Activated CD8-positive, alpha-beta memory T cell treated with anti-CD3 and anti-CD28 coated beads, Interleukin-2, amount 10 ng/mL, durations not matched to agents 7 days and 5 days (primary cell): ENCODE measurements around the gene SFT2D3. TPM values are rescaled to one million over a fixed set of nuclear protein-coding genes. Genes with fewer than 3 reads are reported as not detected.

Source experiments
- ATAC-seq: fragments of 150-1000 bp; cut with Tn5 transposase; one replicate; pipeline ENCODE4 v1.10.0; 2021; ENCODE audit warnings: moderate library complexity
- CTCF ChIA-PET: fragments of 350-600 bp; sonication (Branson Sonifier 250); formaldehyde crosslinking; loops from one replicate; lab custom pipeline; 2021; ENCODE audit warnings: antibody characterized with exemption; lab: Charles Lee
- DNase-seq: peaks from one replicate; pipeline ENCODE4 v3.0.0-alpha.2; 2020
- H3K27ac Mint-ChIP-seq: one replicate; pipeline ENCODE4 v1.8.0; 2021; ENCODE audit warnings: mild to moderate bottlenecking, mixed read lengths
- H3K27me3 Mint-ChIP-seq: one replicate; pipeline ENCODE4 v1.8.0; 2021; ENCODE audit warnings: mixed read lengths
- H3K36me3 Mint-ChIP-seq: one replicate; pipeline ENCODE4 v1.8.0; 2021; ENCODE audit warnings: mild to moderate bottlenecking, mixed read lengths
- H3K4me1 Mint-ChIP-seq: one replicate; pipeline ENCODE4 v1.8.0; 2021; ENCODE audit warnings: mixed read lengths
- H3K4me3 Mint-ChIP-seq: one replicate; pipeline ENCODE4 v1.8.0; 2021; ENCODE audit warnings: mild to moderate bottlenecking, moderate library complexity, mixed read lengths
- H3K9me3 Mint-ChIP-seq: one replicate; pipeline ENCODE4 v1.8.0; 2022; ENCODE audit warnings: low read depth, mixed read lengths
- total RNA-seq, 2 experiments: library from RNA; stranded (reverse); gene quantifications; one replicate each; pipeline ENCODE4 v1.2.3, GENCODE V29; 2021

Gene SFT2D3, protein sequence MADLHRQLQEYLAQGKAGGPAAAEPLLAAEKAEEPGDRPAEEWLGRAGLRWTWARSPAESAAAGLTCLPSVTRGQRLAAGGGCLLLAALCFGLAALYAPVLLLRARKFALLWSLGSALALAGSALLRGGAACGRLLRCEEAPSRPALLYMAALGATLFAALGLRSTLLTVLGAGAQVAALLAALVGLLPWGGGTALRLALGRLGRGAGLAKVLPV
- 1 to 10 TPM; 4.1 to 4.6 TPM for total RNA-seq

DNA sequence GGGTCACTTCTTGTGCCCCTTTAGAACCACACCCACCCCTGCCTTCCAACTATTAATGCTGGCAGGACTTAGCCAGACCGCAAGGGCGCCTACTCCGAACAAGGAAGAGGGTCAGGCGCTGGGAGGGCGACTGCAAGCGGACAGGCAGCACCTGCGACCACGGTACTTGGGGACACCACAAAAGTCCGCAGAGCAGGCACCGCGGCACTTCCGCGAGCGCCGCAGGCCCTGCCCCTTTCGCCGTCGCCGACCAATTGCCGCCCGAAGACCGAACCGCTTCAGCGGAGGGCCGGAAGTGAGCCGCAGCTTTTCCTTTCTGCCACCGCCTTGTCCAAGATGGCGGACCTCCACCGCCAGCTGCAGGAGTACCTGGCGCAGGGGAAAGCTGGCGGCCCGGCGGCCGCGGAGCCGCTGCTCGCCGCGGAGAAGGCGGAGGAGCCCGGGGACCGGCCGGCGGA lies at the start of gene SFT2D3:
TSS of gene SFT2D3 (plus strand) at position 305 of the 458 bp plus-strand sequence. CDS start at position 337, 32 bp downstream.
- Mint-ChIP-seq H3K4me3 (peak within 1 kb of the TSS; percentile 91), H3K4me1 (peaks cover 32% of the 10 kb centered on the region), H3K27ac (peak within 1 kb of the TSS; percentile 96), H3K9me3 (no peaks in the 10 kb centered on the region), H3K27me3 (no peaks in the 10 kb centered on the region), H3K36me3 (peaks cover 18% of the 10 kb centered on the region)
- CTCF ChIA-PET = interaction anchor here (1.4 kb wide), 1 partner anchor 51 kb away, joined by 4 read pairs; no protein-coding TSS in a partner anchor
- DNase-seq = peak; percentile 95
- peak; percentile 84 for ATAC-seq

DNA sequence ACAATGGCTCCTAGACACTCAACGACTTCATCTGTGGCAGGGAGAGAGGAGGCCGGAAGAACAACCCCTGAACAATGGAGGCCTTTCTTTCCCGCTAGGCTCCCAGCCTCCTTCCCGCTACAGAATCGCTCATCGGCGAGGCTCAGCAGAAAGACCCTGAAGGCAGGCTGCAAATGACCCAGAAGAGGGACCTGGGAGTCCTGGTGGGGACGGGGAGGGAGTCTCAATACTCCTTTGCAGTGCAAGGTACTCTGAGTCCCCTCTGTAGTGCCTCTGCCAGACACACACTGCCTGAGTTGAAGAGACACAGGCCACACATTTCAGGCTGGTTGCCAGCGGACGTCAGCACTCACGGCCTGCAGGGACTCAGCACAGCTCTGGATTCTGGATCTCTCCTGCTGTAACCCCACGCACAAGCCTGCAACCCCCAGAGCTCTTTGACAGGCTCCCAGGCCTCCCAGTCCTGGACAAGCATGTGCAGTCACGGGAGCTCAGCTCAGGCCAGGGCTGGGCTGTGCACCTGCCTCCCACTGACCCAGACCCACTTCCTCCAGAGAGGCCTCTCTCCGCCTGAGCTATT lies 49.2 kb upstream of the SFT2D3 start:
- ATAC-seq = no peak
- CTCF ChIA-PET = interaction anchor here (1.6 kb wide), 1 partner anchor 60 kb away, joined by 10 read pairs; no protein-coding TSS in a partner anchor

DNA sequence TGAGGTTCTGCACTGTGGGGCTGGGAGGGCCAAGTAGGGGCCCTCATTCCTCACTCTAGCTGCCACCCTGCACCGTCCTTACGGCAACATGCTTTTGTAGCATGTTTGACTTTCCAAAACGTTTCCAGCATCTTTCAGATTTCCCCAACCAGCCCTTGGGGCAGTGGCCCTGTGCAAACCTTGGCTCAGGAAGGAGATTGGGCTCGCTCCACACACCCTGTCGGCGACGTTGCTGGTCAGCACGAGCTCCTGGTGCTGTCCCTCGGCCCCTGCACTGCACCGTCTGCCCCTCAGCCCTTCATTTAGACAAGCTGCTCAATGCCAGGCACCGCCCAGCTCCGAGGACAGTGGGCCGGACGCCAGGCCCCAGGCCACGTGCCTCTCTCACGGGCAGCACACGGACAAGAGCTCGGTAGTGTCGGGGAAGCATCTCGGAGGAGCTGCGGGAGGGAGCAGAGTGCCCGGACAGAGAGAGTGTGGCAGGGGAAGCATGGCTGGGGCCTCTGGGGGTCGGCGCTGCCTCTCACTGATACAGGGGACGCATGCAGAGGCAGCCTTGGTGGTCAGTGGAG lies 48.4 kb upstream of the SFT2D3 start:
- H3K9me3 Mint-ChIP-seq = no peaks in the 10 kb centered on the region
- CTCF ChIA-PET = interaction anchor here (1.6 kb wide), 1 partner anchor 61 kb away, joined by 10 read pairs; no protein-coding TSS in a partner anchor

More for the DNA sequence above, 49.2 kb upstream of the SFT2D3 start:
- peaks cover 7% of the 10 kb centered on the region for H3K4me1 Mint-ChIP-seq
- no peak overlapping the region for H3K27ac Mint-ChIP-seq
- H3K4me3 Mint-ChIP-seq = no peak overlapping the region
- H3K27me3 Mint-ChIP-seq = no peaks in the 10 kb centered on the region
- no peak for DNase-seq
- no peaks in the 10 kb centered on the region for H3K36me3 Mint-ChIP-seq
- H3K9me3 Mint-ChIP-seq = no peaks in the 10 kb centered on the region

DNA sequence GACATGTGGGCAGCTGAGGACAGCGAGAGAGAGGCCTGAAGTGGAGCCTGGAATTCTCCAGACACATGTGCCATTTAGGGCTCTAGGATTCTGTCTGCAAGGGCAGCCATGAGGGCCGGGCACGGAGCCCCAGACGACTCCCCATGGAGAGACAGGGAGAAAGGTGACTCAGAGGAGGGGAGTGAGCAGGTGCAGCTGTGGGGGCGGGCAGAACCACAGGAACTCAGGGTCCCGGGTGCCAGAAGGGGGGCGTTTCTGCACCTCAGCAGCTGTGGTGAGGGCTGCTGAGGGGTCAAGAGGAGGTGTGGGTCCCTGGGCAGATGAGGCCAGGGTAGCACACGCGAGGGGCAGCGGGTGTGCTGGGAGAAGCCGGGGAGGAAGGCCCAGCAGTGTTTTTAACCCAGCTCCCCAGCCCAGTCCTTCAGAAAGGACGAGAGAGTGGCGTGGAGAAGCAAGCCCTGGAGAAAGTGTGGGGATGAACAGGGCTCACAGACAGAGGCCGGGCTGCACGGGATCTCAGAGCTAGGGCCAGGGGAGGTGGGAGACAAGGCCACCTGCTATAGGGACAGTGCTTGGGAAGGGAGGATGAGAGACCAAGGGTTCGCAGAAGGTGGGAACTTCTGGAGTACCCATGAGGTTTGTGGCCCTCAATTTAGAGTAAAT lies 47.7 kb upstream of the SFT2D3 start:
- H3K9me3 Mint-ChIP-seq = no peaks in the 10 kb centered on the region
- DNase-seq (no peak), ATAC-seq (no peak)
- H3K36me3 Mint-ChIP-seq = no peaks in the 10 kb centered on the region
- no peaks in the 10 kb centered on the region for H3K27me3 Mint-ChIP-seq
- no peak overlapping the region for H3K4me3 Mint-ChIP-seq
- no peak overlapping the region for H3K27ac Mint-ChIP-seq
- peaks cover 7% of the 10 kb centered on the region for H3K4me1 Mint-ChIP-seq
- CTCF ChIA-PET = interaction anchor here (1.0 to 1.6 kb wide), 2 partner anchors 62 kb away, joined by 8 to 10 read pairs; no protein-coding TSS in a partner anchor

More for the DNA sequence above, 48.4 kb upstream of the SFT2D3 start:
- Mint-ChIP-seq H3K4me1 (peaks cover 7% of the 10 kb centered on the region), H3K36me3 (no peaks in the 10 kb centered on the region), H3K4me3 (no peak overlapping the region), H3K27ac (no peak overlapping the region), H3K27me3 (no peaks in the 10 kb centered on the region)
- no peak for ATAC-seq
- DNase-seq = no peak

DNA sequence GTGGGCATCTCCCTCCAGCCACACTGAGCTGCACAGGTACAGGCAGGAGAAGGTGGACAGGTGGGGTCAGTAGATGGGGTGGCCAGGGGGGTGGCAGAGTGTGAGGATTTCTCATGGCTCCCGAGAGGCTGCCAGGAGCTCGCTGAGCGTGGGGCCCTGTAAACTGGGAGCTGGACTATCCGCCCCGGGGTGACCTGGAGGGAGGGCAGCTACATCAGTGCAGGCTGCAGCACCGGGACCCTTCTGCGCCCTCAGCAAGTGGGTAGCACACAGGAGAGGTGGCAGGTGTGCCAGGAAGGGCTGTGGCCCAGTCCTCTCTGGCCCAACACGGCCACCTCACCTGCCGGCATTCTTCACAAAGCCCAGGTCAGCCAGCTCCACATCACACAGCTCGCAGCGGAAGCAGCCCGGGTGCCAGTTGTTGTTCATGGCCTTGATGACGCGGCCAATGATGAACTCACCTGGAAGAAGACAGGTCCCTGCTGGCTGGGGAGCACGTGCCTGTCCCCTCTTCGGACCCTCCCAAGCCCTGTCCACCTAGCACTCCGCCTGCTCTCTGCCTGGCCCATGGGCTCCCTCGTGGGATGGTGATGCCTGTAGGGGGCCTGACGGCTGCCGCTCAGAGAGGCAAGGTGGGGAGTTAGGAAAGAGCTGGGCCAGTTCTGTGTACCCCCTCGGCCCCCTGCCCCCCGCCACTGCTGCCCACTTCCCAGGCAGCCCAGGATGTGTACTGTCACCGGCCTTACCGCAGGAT lies 47.0 kb upstream of the SFT2D3 start:
- Mint-ChIP-seq H3K9me3 (no peaks in the 10 kb centered on the region), H3K4me1 (peaks cover 5% of the 10 kb centered on the region), H3K27ac (no peak overlapping the region), H3K36me3 (no peaks in the 10 kb centered on the region), H3K27me3 (no peaks in the 10 kb centered on the region), H3K4me3 (no peak overlapping the region)
- ATAC-seq (no peak), DNase-seq (no peak)
- CTCF ChIA-PET = interaction anchor here (1.0 kb wide), 1 partner anchor 63 kb away, joined by 8 read pairs; no protein-coding TSS in a partner anchor

- no peak for ATAC-seq
- Mint-ChIP-seq H3K36me3 (no peaks in the 10 kb centered on the region), H3K27ac (no peak overlapping the region), H3K4me3 (no peak overlapping the region), H3K4me1 (peaks cover under 1% of the 10 kb centered on the region), H3K9me3 (no peaks in the 10 kb centered on the region), H3K27me3 (no peaks in the 10 kb centered on the region)
- DNase-seq = no peak
- CTCF ChIA-PET = no interaction called here
Observed at GRCh38 chr2:127654838-127655175, 46.5 kb upstream of the SFT2D3 start.

DNA sequence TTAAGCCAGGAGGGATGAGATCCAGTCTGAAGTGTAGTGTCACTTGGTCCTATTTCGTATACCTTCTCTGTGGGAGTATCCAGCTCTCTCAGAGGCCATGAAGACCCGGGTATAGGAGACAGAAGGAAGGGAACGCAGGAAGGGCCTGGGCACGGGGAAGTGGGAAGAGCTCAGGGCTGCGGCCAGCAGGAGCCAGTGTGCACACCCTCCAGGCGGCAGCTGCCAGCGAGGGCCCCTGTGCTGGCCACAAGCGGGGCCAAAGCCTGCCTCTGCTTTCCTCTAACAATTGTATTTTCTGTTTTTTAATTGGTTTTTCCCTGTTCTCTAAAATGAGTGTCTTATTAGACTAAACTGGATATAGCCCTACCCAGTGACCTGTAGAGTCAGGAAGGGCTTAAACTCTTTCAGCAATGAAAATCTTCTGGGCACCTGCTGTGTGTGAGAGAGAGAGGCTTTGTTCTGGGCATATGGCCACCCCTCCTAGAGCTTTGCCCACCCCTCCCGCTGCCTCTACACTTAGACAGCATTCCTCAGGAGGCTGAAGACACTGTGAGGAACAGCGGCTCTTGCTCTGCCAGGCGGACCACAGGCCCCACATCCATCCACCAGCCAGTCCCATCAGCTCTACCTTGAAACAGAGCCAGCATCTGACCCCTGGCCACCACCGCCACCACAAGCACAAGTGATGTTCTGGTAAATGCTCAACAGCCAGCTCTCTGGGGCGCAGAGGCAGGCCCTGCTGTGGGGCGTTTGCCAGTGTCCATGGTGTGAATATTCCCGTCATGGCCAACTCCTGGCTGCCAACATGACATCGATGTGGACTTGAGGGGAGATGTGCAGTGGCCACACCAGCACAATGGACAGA lies 45.9 kb upstream of the SFT2D3 start:
- ATAC-seq (no peak), DNase-seq (no peak)
- Mint-ChIP-seq H3K36me3 (no peaks in the 10 kb centered on the region), H3K4me3 (no peak overlapping the region), H3K9me3 (no peaks in the 10 kb centered on the region), H3K27me3 (no peaks in the 10 kb centered on the region), H3K4me1 (peaks cover 1% of the 10 kb centered on the region), H3K27ac (no peak overlapping the region)
- CTCF ChIA-PET = interaction anchor here (1.2 kb wide), 1 partner anchor 64 kb away, joined by 5 read pairs; no protein-coding TSS in a partner anchor

DNA sequence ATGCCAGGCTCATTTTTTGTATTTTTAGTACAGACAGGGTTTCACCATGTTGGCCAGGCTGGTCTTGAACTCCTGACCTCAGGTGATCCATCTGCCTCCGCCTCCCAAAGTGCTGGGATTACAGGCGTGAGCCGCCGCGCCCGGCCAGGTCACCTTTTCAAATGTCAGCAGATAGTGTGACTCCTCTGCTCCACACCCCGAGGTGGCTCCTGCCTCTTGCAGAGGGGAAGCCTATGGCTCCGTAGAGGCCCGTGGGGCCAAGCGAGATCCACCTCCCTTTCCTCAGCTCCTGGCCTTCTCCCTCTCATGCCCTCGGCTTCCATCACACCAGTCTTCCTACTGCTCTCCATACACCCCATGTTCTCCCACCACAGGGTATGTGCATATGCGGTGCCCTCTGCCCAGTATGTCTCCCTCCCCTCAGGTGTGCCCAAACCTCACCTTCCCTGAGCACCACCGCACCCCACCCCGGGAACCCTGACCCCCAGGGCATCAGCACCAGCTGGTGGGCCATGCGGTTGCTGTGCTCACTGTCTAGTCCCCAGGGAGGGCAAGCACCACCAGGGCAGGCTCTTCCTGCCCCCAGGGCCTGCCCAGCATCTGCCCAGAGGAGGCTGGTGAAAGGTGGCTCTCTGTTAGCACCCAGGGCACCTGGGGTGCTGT lies 44.6 kb upstream of the SFT2D3 start:
- Mint-ChIP-seq H3K4me3 (no peak overlapping the region), H3K9me3 (no peaks in the 10 kb centered on the region), H3K27ac (no peak overlapping the region), H3K4me1 (peaks cover 1% of the 10 kb centered on the region), H3K27me3 (peaks cover 2% of the 10 kb centered on the region), H3K36me3 (no peaks in the 10 kb centered on the region)
- CTCF ChIA-PET = no interaction called here
- no peak for DNase-seq
- no peak for ATAC-seq

DNA sequence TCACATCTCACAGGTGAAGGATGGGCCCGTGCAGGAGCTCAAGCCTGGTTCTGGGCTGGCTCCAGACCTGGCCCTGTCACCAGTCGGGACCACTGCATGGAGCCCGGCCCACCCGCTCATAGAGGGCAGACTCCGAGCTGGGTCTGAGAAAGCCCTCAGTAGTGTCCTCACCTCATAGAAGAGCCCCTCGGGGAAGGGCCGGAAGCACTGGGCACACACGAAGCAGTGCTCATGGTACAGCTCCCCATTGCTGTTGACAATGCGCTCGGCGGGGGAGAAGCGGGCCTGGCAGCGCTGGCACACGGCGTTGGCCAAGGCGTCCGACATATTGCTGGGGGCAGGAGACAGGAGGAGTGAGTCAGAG lies 44.1 kb upstream of the SFT2D3 start:
- DNase-seq = no peak
- H3K4me3 Mint-ChIP-seq = no peak overlapping the region
- peaks cover 4% of the 10 kb centered on the region for H3K27me3 Mint-ChIP-seq
- no peaks in the 10 kb centered on the region for H3K9me3 Mint-ChIP-seq
- H3K27ac Mint-ChIP-seq = no peak overlapping the region
- ATAC-seq = no peak
- H3K4me1 Mint-ChIP-seq = peaks cover 1% of the 10 kb centered on the region
- no peaks in the 10 kb centered on the region for H3K36me3 Mint-ChIP-seq
- CTCF ChIA-PET = no interaction called here

GRCh38 chr2:127658146-127658545 lies 43.2 kb upstream of the SFT2D3 start:
- Mint-ChIP-seq H3K27me3 (peaks cover 12% of the 10 kb centered on the region), H3K27ac (no peak overlapping the region), H3K4me1 (peaks cover 1% of the 10 kb centered on the region), H3K9me3 (no peaks in the 10 kb centered on the region), H3K4me3 (no peak overlapping the region), H3K36me3 (no peaks in the 10 kb centered on the region)
- ATAC-seq (no peak), DNase-seq (no peak)
- CTCF ChIA-PET = no interaction called here

- ATAC-seq = no peak
- no peak overlapping the region for H3K4me3 Mint-ChIP-seq
- no peak overlapping the region for H3K27ac Mint-ChIP-seq
- H3K27me3 Mint-ChIP-seq = peaks cover 18% of the 10 kb centered on the region
- H3K4me1 Mint-ChIP-seq = peaks cover 1% of the 10 kb centered on the region
- no peaks in the 10 kb centered on the region for H3K9me3 Mint-ChIP-seq
- no peaks in the 10 kb centered on the region for H3K36me3 Mint-ChIP-seq
- DNase-seq = no peak
- CTCF ChIA-PET = no interaction called here
Observed at GRCh38 chr2:127658641-127659407, 42.5 kb upstream of the SFT2D3 start.
